H1 (cell line): ENCODE measurements around the gene ING1. TPM values are rescaled to one million over a fixed set of nuclear protein-coding genes. Genes with fewer than 3 reads are reported as not detected.

Experiments
- CTCF ChIA-PET: fragments of 300-600 bp; sonication (Branson Sonifier 250); formaldehyde crosslinking; loops from one replicate; lab custom pipeline; 2021; ENCODE audit not compliant: partially characterized antibody; lab: Charles Lee
- POLR2A ChIA-PET: fragments of 300-600 bp; sonication (Branson Sonifier 250); formaldehyde crosslinking; loops from one replicate; lab custom pipeline; 2021; ENCODE audit warnings: inconsistent platforms; ENCODE audit not compliant: partially characterized antibody; lab: Charles Lee
- DNase-seq, 2 experiments: peaks; one replicate each; pipeline versions ENCODE4 v3.0.0 to v3.0.0-alpha.2; 2010 to 2022; ENCODE audit warnings: low spot score in 2 of 2, low read depth in 1 of 2, mixed read lengths in 1 of 2
- FAIRE-seq: peaks from 2 replicates; lab custom pipeline; 2011; peaks lifted over from hg19 to GRCh38; lab: Jason Lieb, UNC
- H2AFZ ChIP-seq: 2 replicates; pipeline ENCODE4 v1.8.1; 2012; ENCODE audit warnings: low read length, inconsistent platforms
- H2AK5ac ChIP-seq: 2 replicates; pipeline ENCODE4 v1.6.1; 2013; ENCODE audit warnings: low read depth, low read length
- H2BK120ac ChIP-seq: replicated peaks from 2 replicates; pipeline ENCODE3; 2013; ENCODE audit warnings: low read depth, low read length, inconsistent platforms
- H2BK12ac ChIP-seq: 2 replicates; pipeline ENCODE4 v1.6.1; 2013; ENCODE audit warnings: low read depth, low read length
- H2BK15ac ChIP-seq: 2 replicates; pipeline ENCODE4 v1.6.1; 2013; ENCODE audit warnings: low read length
- H2BK20ac ChIP-seq: 2 replicates; pipeline ENCODE4 v1.6.1; 2013; ENCODE audit warnings: low read length
- H2BK5ac ChIP-seq: 2 replicates; pipeline ENCODE4 v1.6.1; 2013; ENCODE audit warnings: low read depth, low read length
- H3K14ac ChIP-seq: 2 replicates; pipeline ENCODE4 v1.6.1; 2013; ENCODE audit warnings: inconsistent platforms; ENCODE audit not compliant: insufficient read length
- H3K18ac ChIP-seq: 2 replicates; pipeline ENCODE4 v1.6.1; 2013; ENCODE audit warnings: low read length; ENCODE audit errors: extremely low read depth
- H3K23ac ChIP-seq: 2 replicates; pipeline ENCODE4 v1.6.1; 2013; ENCODE audit warnings: inconsistent platforms; ENCODE audit not compliant: insufficient read length
- H3K23me2 ChIP-seq: 2 replicates; pipeline ENCODE4 v1.6.1; 2013; ENCODE audit warnings: low read depth, low read length
- H3K27ac ChIP-seq: 2 replicates; pipeline ENCODE4 v1.6.1; 2011; ENCODE audit warnings: low read depth, low read length, inconsistent platforms
- H3K27me3 ChIP-seq, 4 experiments: replicated peaks in 1 of 4; 1 replicate in 1 of 4; 2 replicates in 3 of 4; pipeline versions ENCODE4 v1.6.1 to v1.8.1; 2011 to 2013; ENCODE audit warnings: low read length in 3 of 4, mild to moderate bottlenecking in 3 of 4, inconsistent platforms in 2 of 4, mixed read lengths in 2 of 4, moderate library complexity in 1 of 4; ENCODE audit not compliant: control insufficient read depth in 3 of 4, insufficient read depth in 3 of 4; ENCODE audit errors: extremely low read depth in 1 of 4
- H3K36me3 ChIP-seq, 4 experiments: 2 replicates each; pipeline versions ENCODE4 v1.6.1 to v1.8.1; 2011 to 2013; ENCODE audit warnings: mild to moderate bottlenecking in 4 of 4, low read length in 3 of 4, moderate library complexity in 2 of 4, control low read depth in 1 of 4, inconsistent platforms in 1 of 4; ENCODE audit not compliant: insufficient read depth in 4 of 4, control insufficient read depth in 2 of 4
- H3K4ac ChIP-seq: replicated peaks from 2 replicates; pipeline ENCODE3; 2013; ENCODE audit warnings: low read length, low read depth, mixed read lengths, inconsistent platforms; ENCODE audit not compliant: insufficient read length
- H3K4me1 ChIP-seq, 4 experiments: replicated peaks in 1 of 4; 1 replicate in 1 of 4; 2 replicates in 3 of 4; pipeline versions ENCODE4 v1.6.1 to v1.8.1; 2011 to 2013; ENCODE audit warnings: low read length in 3 of 4, inconsistent platforms in 2 of 4, mixed read lengths in 1 of 4; ENCODE audit not compliant: insufficient read depth in 4 of 4, control insufficient read depth in 3 of 4
- H3K4me2 ChIP-seq, 2 experiments: 2 replicates each; pipeline versions ENCODE4 v1.6.1 to v1.8.1; 2011 to 2013; ENCODE audit warnings: low read depth in 2 of 2, low read length in 2 of 2, control low read depth in 1 of 2, inconsistent platforms in 1 of 2, mild to moderate bottlenecking in 1 of 2; ENCODE audit not compliant: insufficient read depth in 1 of 2
- H3K4me3 ChIP-seq, 4 experiments: fragments of 200-600, 300-600 bp in 1 of 4; sonication (generic), shearing (Covaris generic), sonication (Bioruptor Twin) in 1 of 4; 2 replicates each; pipeline versions ENCODE4 v1.5.1 to v1.8.1; 2011 to 2016; ENCODE audit warnings: low read length in 4 of 4, low read depth in 3 of 4, control low read depth in 2 of 4, inconsistent platforms in 2 of 4, mild to moderate bottlenecking in 2 of 4, mixed read lengths in 1 of 4, moderate library complexity in 1 of 4; ENCODE audit not compliant: insufficient read depth in 2 of 4; ENCODE audit errors: extremely low read depth in 1 of 4
- H3K56ac ChIP-seq: replicated peaks from 2 replicates; pipeline ENCODE3; 2013; ENCODE audit warnings: low read depth, mild to moderate bottlenecking, mixed read lengths, low read length, inconsistent platforms; ENCODE audit not compliant: insufficient read length
- H3K79me1 ChIP-seq: 2 replicates; pipeline ENCODE4 v1.6.1; 2013; ENCODE audit warnings: low read depth, low read length, control low read depth
- H3K79me2 ChIP-seq, 2 experiments: 2 replicates each; pipeline versions ENCODE4 v1.6.1 to v1.8.1; 2012 to 2013; ENCODE audit warnings: low read length in 2 of 2, mild to moderate bottlenecking in 2 of 2, inconsistent platforms in 1 of 2; ENCODE audit not compliant: insufficient read depth in 2 of 2, control insufficient read depth in 1 of 2
- H3K9ac ChIP-seq, 4 experiments: replicated peaks in 1 of 4; 1 replicate in 1 of 4; 2 replicates in 3 of 4; pipeline versions ENCODE4 v1.6.1 to v1.8.1; 2011 to 2013; ENCODE audit warnings: low read depth in 3 of 4, low read length in 3 of 4, control low read depth in 2 of 4, mild to moderate bottlenecking in 2 of 4, moderate library complexity in 2 of 4, inconsistent platforms in 1 of 4; ENCODE audit errors: extremely low read depth in 1 of 4
- H3K9me3 ChIP-seq, 2 experiments: 2 replicates each; pipeline versions ENCODE4 v1.6.1 to v1.8.1; 2012 to 2013; ENCODE audit warnings: mild to moderate bottlenecking in 2 of 2, moderate library complexity in 2 of 2, control low read depth in 1 of 2, inconsistent platforms in 1 of 2, low read depth in 1 of 2, low read length in 1 of 2, mixed read lengths in 1 of 2; ENCODE audit not compliant: insufficient read depth in 2 of 2
- H4K20me1 ChIP-seq, 2 experiments: replicated peaks in 1 of 2; 2 replicates each; pipeline versions ENCODE3 to v1.8.1; 2011 to 2013; ENCODE audit warnings: inconsistent platforms in 2 of 2, low read length in 2 of 2, mild to moderate bottlenecking in 1 of 2; ENCODE audit not compliant: insufficient read depth in 2 of 2, control insufficient read depth in 1 of 2
- H4K5ac ChIP-seq: 2 replicates; pipeline ENCODE4 v1.6.1; 2013; ENCODE audit warnings: low read length, low read depth, mixed read lengths, inconsistent platforms; ENCODE audit not compliant: insufficient read length
- H4K8ac ChIP-seq: 2 replicates; pipeline ENCODE4 v1.8.0; 2013; ENCODE audit warnings: mild to moderate bottlenecking, moderate library complexity, low read length, inconsistent platforms; ENCODE audit not compliant: insufficient read depth; ENCODE audit errors: extremely low read depth
- H4K91ac ChIP-seq: replicated peaks from 2 replicates; pipeline ENCODE3; 2013; ENCODE audit warnings: low read length, mixed read lengths, inconsistent platforms; ENCODE audit not compliant: insufficient read length
- E2F6 ChIP-seq: IDR thresholded peaks from 2 replicates; pipeline ENCODE4 v1.6.1; 2012; ENCODE audit warnings: inconsistent platforms
- EP300 ChIP-seq, 2 experiments: IDR thresholded peaks; 1 replicate in 1 of 2; 2 replicates in 1 of 2; pipeline ENCODE4 v1.6.1; 2011 to 2012; ENCODE audit warnings: low read depth in 2 of 2, low read length in 2 of 2, mild to moderate bottlenecking in 2 of 2, borderline replicate concordance in 1 of 2, inconsistent platforms in 1 of 2, moderate library complexity in 1 of 2
- FOSL1 ChIP-seq: IDR thresholded peaks from 2 replicates; pipeline ENCODE4 v1.6.1; 2011; ENCODE audit warnings: mild to moderate bottlenecking, low read depth, low read length, moderate library complexity; ENCODE audit not compliant: insufficient read depth
- KDM4A ChIP-seq: IDR thresholded peaks from one replicate; pipeline ENCODE4 v1.7.1; 2012; ENCODE audit warnings: low read depth, mild to moderate bottlenecking, moderate library complexity, low read length, inconsistent platforms; ENCODE audit not compliant: severe bottlenecking
- NRF1 ChIP-seq: IDR thresholded peaks from 2 replicates; pipeline ENCODE4 v1.6.1; 2011; ENCODE audit warnings: mild to moderate bottlenecking, low read depth, low read length, improper control_type of control experiment
- POLR2A ChIP-seq, 2 experiments: IDR thresholded peaks; 1 replicate in 1 of 2; 2 replicates in 1 of 2; pipeline ENCODE4 v1.6.1; 2011; ENCODE audit warnings: low read depth in 2 of 2, low read length in 2 of 2, mild to moderate bottlenecking in 2 of 2; ENCODE audit errors: control extremely low read depth in 1 of 2
- SIN3A ChIP-seq, 2 experiments: IDR thresholded peaks in 1 of 2; conservative IDR thresholded peaks in 1 of 2; 2 replicates each; pipeline ENCODE4 v1.6.1; 2011 to 2012; ENCODE audit warnings: low read length in 2 of 2, improper control_type of control experiment in 1 of 2, low read depth in 1 of 2, mild to moderate bottlenecking in 1 of 2
- TAF1 ChIP-seq: IDR thresholded peaks from 2 replicates; pipeline ENCODE4 v1.6.1; 2011; ENCODE audit warnings: mild to moderate bottlenecking, low read depth, low read length
- ZNF274 ChIP-seq: IDR thresholded peaks from 2 replicates; pipeline ENCODE4 v1.7.0; 2012; ENCODE audit warnings: low read length, borderline replicate concordance; ENCODE audit errors: extremely low read depth
- WGBS, 2 experiments: shearing (Covaris generic) in 1 of 2; methylation state at CpG; one replicate each; pipeline versions ENCODE4 v1.1.6 to v1.1.7; 2013 to 2015; ENCODE audit warnings: low lambda C conversion rate in 2 of 2, mixed read lengths in 2 of 2, inconsistent platforms in 1 of 2, low coverage in 1 of 2, missing lambda C conversion rate in 1 of 2; ENCODE audit not compliant: insufficient replicate concordance in 2 of 2, insufficient coverage in 1 of 2, insufficient read length in 1 of 2; ENCODE audit errors: extremely low coverage in 1 of 2, missing lambda C conversion rate in 1 of 2; 5-methylcytosine and 5-hydroxymethylcytosine counted together
- polyA plus RNA-seq, 7 experiments: library from polyadenylated mRNA; depleted of rRNA in 3 of 7; stranded (reverse) in 5 of 7; unstranded in 2 of 7; fragments of >200 nt in 5 of 7; fragments of 200-250 nt in 2 of 7; gene quantifications; 1 replicate in 5 of 7; 2 replicates in 1 of 7; 4 replicates in 1 of 7; pipeline versions ENCODE4 v1.2.1 to v1.2.3, GENCODE V29; 2011 to 2013; ENCODE audit warnings: missing spikeins in 2 of 7, mixed read lengths in 2 of 7
- total RNA-seq: library from RNA; stranded (reverse); fragmentation: NEBNext Ultra II Directional; extraction: Animal tissue kit (Norgen Biotek cat#: 25700); gene quantifications from 2 replicates; pipeline ENCODE4 v1.2.1, GENCODE V29; 2021
- TF ChIP-seq, protein P1 (sequence below), 3 experiments: IDR thresholded peaks; 1 replicate in 2 of 3; 2 replicates in 1 of 3; pipeline versions ENCODE4 v1.5.1 to v1.6.1; 2011; ENCODE audit warnings: low read length in 3 of 3, mild to moderate bottlenecking in 3 of 3, inconsistent platforms in 2 of 3, low read depth in 1 of 3, moderate library complexity in 1 of 3; ENCODE audit not compliant: insufficient read depth in 1 of 3; ENCODE audit errors: control extremely low read depth in 1 of 3

ING1 gene
- total and polyA plus RNA-seq, 2 of the 8 experiments (the other 6 are each of a cell fraction or from before 2014, with no cell fraction given), result 22.3 to 26.6 TPM

DNA sequence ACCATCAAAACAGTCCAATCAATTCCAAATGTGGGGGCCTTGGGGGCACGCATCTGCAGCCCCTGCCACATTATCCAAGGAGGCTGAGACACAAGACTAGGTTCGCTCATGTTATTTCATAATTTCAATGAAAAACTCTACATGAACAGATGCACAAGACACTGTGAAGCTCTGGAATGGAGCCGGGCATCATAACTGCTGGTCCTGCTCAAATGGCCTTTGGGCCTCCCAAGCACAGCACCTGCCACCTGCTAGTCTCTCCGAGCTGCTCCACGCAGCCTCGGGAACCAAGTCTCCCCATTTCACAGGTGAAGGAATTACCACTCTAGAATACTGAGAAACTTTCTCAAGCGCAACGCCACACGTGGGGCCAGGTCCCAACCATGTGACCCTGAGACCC lies 24.5 kb upstream of the ING1 start:
- Histone ChIP-seq H3K4me3 (no peak overlapping the region), H2BK5ac (no peak overlapping the region), H4K91ac (no peak overlapping the region), H2BK20ac (no peak overlapping the region), H4K20me1 (peaks cover 0 to 3% of the 10 kb centered on the region in 2 experiments), H3K56ac (no peak overlapping the region), H3K4me2 (no peak overlapping the region), H3K79me2 (no peaks in the 10 kb centered on the region), H3K9ac (no peak overlapping the region), H3K14ac (no peak overlapping the region), H3K9me3 (no peaks in the 10 kb centered on the region), H2BK15ac (no peak overlapping the region), H4K5ac (no peak overlapping the region), H3K27me3 (no peaks in the 10 kb centered on the region), H3K23me2 (no peaks in the 10 kb centered on the region; the same call in 1 of the 2 replicates), H3K79me1 (0 out of 2 replicates have a peak, but pooled peaks cover 2% of the 10 kb centered on the region), H3K4ac (no peak overlapping the region), H3K36me3 (peaks cover 0 to 7% (median 2%) of the 10 kb centered on the region in 4 experiments; a peak in 2 of 8 replicates), H2BK120ac (no peak overlapping the region), H3K18ac (no peak overlapping the region), H4K8ac (0 out of 2 replicates have a peak overlapping the region, but pooled peaks have one; percentile 14), H3K4me1 (no peaks in the 10 kb centered on the region), H2AK5ac (no peak overlapping the region), H2AFZ (no peak overlapping the region), H3K23ac (no peak overlapping the region), H3K27ac (no peak overlapping the region), H2BK12ac (no peak overlapping the region)
- CTCF ChIA-PET, result interaction anchor here (0.6 to 3.0 kb wide), 7 partner anchors 9 to 620 kb away, joined by 3 to 11 read pairs (median 4); no protein-coding TSS in a partner anchor
- DNase-seq, result no peak
- FAIRE-seq, result no peak
- WGBS, 2 experiments, result 89% methylated on average over 9 of the region's 9 CpGs; no CpG with 5 or more reads in 1 of the 2 experiments
- POLR2A ChIA-PET, result interaction anchor here (1.2 to 7.1 kb wide), 2 partner anchors 16 to 226 kb away, joined by 3 to 43 read pairs; partner anchors contain the start of gene CARS2
- TF ChIP-seq, protein P1, sequence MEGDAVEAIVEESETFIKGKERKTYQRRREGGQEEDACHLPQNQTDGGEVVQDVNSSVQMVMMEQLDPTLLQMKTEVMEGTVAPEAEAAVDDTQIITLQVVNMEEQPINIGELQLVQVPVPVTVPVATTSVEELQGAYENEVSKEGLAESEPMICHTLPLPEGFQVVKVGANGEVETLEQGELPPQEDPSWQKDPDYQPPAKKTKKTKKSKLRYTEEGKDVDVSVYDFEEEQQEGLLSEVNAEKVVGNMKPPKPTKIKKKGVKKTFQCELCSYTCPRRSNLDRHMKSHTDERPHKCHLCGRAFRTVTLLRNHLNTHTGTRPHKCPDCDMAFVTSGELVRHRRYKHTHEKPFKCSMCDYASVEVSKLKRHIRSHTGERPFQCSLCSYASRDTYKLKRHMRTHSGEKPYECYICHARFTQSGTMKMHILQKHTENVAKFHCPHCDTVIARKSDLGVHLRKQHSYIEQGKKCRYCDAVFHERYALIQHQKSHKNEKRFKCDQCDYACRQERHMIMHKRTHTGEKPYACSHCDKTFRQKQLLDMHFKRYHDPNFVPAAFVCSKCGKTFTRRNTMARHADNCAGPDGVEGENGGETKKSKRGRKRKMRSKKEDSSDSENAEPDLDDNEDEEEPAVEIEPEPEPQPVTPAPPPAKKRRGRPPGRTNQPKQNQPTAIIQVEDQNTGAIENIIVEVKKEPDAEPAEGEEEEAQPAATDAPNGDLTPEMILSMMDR (IDR thresholded peaks at IDR 0.05; ENCODE audit: control extremely low read depth in 1 of 3, insufficient read depth in 1 of 3, low read depth in 1 of 3, low read length in 3 of 3), result no peak
- TF ChIP-seq E2F6 (no peak), TAF1 (no peak), NRF1 (no peak), KDM4A (no peak), EP300 (IDR thresholded peaks at IDR 0.05; ENCODE audit: borderline replicate concordance in 1 of 2, low read depth in 2 of 2, low read length in 2 of 2) (no peak), FOSL1 (no peak), POLR2A (IDR thresholded peaks at IDR 0.05; ENCODE audit: control extremely low read depth in 1 of 2, low read depth in 2 of 2, low read length in 2 of 2) (no peak), SIN3A (conservative IDR thresholded peaks at IDR 0.05 in 1 of 2, IDR thresholded peaks at IDR 0.05 in 1 of 2; ENCODE audit: low read depth in 1 of 2, low read length in 2 of 2) (no peak), ZNF274 (no peak)
